ENCODE data around the gene TRIM47.

The TRIM47 gene

DNA sequence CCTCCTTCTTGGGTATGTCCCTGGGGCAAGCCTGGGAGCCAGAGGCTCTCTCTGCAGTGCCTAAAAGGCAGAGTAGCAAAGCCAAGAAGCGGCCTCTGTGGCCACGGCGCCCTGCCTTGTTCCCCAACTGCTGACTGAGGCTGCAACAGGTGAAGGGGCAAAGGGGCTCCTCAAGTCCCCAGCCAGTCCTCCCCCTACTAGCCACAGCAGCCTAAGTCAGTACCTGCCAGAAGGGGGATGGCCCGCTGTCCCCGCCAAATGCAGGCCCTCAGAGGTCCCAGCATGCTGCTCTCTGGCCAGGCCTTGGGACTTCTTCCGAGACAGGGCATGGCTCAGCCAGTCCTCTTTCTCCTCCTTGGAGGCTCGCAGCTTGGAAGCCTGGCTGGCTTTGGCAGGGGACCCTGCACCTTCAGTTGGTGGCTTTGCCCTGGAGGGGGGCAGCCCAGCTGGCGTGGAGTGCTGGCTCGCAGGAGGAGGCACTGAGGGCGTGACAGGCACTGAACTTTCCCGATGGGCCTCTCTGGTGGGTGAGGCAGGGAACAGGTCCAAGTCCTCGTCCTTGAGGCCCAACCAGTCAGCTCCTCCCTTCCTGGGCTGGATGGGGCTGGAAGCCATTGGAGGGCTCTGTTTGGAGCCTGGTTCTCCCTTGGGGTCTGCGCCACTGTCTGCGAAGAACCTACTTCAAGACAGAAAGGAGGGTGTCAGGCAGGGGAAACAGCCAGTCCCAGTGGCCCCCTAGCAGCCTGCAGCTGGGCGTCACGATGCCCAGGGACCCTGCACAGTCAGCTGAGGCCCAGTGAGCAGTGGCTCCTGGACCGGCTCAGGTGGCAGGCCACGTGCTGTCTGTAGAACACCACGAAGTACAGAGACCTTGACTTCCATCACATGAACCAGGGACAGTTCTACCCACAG lies 44.8 kb upstream of the TRIM47 start:
- DNase-seq (ENCODE audit: low read depth): no peak
- TF ChIP-seq, protein P1, sequence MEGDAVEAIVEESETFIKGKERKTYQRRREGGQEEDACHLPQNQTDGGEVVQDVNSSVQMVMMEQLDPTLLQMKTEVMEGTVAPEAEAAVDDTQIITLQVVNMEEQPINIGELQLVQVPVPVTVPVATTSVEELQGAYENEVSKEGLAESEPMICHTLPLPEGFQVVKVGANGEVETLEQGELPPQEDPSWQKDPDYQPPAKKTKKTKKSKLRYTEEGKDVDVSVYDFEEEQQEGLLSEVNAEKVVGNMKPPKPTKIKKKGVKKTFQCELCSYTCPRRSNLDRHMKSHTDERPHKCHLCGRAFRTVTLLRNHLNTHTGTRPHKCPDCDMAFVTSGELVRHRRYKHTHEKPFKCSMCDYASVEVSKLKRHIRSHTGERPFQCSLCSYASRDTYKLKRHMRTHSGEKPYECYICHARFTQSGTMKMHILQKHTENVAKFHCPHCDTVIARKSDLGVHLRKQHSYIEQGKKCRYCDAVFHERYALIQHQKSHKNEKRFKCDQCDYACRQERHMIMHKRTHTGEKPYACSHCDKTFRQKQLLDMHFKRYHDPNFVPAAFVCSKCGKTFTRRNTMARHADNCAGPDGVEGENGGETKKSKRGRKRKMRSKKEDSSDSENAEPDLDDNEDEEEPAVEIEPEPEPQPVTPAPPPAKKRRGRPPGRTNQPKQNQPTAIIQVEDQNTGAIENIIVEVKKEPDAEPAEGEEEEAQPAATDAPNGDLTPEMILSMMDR (conservative IDR thresholded peaks at IDR 0.05; ENCODE audit: control insufficient read depth, insufficient read depth, low read depth, low read length): no peak
- H3K4me3 ChIP-seq (ENCODE audit: control insufficient read depth, low read depth, low read length): no peak overlapping the region

DNA sequence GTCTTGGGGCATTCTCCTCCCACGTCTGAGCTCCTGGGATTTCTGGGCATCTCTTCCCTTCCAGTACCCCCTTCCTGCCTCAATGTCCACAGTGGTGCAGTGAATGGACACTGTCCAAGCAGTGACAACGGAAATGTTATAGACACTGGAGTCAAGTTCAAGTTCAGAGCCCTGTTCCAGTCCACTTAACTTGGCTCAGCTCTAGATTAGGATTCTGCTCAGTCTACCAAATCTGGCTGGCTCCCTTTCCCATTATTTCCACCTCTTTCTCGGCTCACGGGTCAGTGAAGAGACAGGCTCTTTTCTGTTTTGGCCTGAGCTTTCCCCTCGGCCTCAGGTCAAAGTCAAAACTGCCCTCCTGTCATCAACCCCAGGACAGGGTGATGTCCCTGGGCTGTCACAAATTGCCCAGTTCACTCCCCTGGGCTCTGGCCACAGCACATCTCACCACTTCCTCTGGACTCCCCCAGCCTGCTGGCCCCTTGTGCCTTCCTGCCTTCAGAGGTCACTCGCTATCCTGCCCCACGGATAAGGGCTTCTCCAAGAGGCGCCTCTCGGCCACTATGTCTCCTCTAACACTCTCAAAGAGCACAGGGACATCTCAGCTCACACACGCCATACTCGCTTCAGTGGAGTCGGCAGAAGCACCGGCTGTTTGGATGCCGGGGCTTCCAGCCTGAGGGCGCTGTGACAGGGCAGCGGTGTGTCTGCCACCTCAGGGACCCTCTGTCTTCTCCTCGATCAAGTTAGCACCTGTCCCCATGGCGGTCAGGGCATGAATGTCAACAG lies 44.0 kb upstream of the TRIM47 start:
- DNase-seq (ENCODE audit: low read depth): no peak
- H3K4me3 ChIP-seq (ENCODE audit: control insufficient read depth, low read depth, low read length): no peak overlapping the region
- TF ChIP-seq, protein P1 (conservative IDR thresholded peaks at IDR 0.05; ENCODE audit: control insufficient read depth, insufficient read depth, low read depth, low read length): no peak

DNA sequence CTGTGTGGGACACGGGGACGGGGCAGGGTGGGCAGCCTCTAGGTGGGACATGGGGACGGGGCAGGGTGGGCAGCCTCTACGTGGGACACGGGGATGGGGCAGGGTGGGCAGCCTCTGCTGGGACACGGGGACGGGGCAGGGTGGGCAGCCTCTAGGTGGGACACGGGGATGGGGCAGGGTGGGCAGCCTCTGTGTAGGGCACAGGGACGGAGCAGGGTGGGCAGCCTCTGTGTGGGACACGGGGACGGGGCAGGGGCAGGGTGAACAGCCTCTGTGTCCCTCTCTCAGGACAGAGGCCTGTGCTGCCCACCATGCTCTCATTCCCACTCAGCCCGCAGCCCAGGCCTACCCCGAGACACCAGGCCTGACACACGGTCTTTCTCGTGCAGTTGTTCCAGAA lies 43.2 kb upstream of the TRIM47 start:
- TF ChIP-seq, protein P1 (conservative IDR thresholded peaks at IDR 0.05; ENCODE audit: control insufficient read depth, insufficient read depth, low read depth, low read length): no peak
- no peak for DNase-seq (ENCODE audit: low read depth)
- H3K4me3 ChIP-seq (ENCODE audit: control insufficient read depth, low read depth, low read length): no peak overlapping the region

DNA sequence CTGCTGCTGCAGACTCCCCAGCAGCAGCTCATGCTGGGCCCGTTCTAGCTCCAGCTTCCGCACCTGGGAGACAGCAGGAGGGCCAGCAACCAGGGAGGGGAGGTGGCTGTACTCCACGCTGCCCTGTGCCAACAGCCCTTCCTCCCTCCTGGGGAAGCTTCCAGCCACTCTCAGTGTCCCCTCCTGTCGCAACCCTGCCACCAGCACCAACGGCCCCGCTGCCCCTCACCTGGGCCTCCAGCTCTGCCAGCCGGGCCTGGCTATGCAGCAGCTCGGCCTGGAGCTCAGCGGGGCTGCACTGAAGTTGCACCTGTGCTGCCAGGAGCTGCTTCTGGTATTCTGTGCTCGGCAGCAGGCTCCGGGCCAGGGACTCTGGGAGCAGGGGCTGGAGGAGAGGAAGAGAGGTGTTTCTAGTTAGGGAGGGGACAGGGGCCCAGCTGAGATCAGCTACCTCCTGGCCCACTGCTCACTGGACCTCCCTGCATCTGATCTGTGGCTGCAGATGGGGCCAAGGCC lies 41.7 kb upstream of the TRIM47 start:
- H3K4me3 ChIP-seq (ENCODE audit: control insufficient read depth, low read depth, low read length): no peak overlapping the region
- no peak for DNase-seq (ENCODE audit: low read depth)
- TF ChIP-seq, protein P1 (conservative IDR thresholded peaks at IDR 0.05; ENCODE audit: control insufficient read depth, insufficient read depth, low read depth, low read length): no peak

DNA sequence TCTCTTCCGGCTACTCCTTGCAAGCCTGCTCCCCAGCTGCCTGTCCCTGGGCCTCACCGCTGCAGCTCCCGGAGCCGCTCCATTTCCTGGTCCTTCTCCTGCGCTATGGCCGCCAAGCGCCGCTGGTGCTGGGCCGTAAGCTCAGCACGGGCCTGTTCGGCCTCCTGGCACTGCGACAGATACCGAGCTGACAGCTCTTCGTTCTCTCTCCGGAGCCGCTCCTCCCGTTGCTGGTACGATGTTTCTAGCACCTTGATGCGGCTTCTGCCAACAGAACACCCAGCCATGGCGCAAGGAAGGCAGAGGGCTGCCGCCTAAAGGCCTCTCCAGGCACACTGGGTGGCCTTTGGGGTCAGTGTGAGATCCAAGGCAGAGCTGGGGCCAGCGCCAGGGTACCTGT lies 41.2 kb upstream of the TRIM47 start:
- TF ChIP-seq, protein P1 (conservative IDR thresholded peaks at IDR 0.05; ENCODE audit: control insufficient read depth, insufficient read depth, low read depth, low read length): no peak
- no peak overlapping the region for H3K4me3 ChIP-seq (ENCODE audit: control insufficient read depth, low read depth, low read length)
- DNase-seq (ENCODE audit: low read depth): no peak

DNA sequence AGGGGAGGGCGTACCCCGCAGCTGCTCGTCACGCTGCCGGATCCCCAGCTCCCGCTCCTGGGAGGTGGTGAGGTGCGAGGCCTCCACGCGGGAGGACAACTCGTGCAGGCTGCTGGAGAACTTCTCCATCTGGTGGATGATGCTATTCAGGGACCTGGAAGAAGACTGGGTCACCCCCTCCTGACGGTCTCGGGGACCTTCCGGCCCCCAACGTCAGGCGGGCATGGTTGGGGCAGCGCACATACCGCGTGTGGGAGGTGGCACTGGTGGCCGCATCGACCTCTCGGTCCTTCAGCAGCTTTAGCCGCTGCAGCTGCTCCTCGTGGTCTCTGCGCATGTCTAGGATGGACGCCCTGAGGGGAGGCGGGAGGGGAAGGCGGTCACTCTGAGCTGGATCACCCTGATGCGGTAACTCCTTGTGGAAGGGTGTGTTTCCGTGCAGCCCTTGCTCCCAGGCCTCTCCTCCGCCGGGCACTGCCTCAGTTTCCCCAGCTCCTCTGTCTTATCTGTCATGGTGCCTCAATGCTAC lies 39.6 kb upstream of the TRIM47 start:
- DNase-seq (ENCODE audit: low read depth): no peak
- TF ChIP-seq, protein P1 (conservative IDR thresholded peaks at IDR 0.05; ENCODE audit: control insufficient read depth, insufficient read depth, low read depth, low read length): no peak
- no peak overlapping the region for H3K4me3 ChIP-seq (ENCODE audit: control insufficient read depth, low read depth, low read length)
